SH-SY5Y (cell line): ENCODE data around the gene AHSP.

ENCODE experiments used
- GATA2 ChIP-seq: IDR thresholded peaks from 2 replicates; pipeline ENCODE4 v1.6.1; 2011; ENCODE audit warnings: mild to moderate bottlenecking, low read depth, low read length
- GATA3 ChIP-seq: IDR thresholded peaks from 2 replicates; pipeline ENCODE4 v1.6.1; 2011; ENCODE audit warnings: low read depth, mild to moderate bottlenecking, low read length, moderate library complexity

GRCh38 chr16:31568577-31569359, 41.1 kb downstream of the AHSP start:
- TF ChIP-seq GATA3 (no peak), GATA2 (no peak)
